Measurements from ENCODE around the gene PIK3R6. TPM values are rescaled to one million over a fixed set of nuclear protein-coding genes. Genes with fewer than 3 reads are reported as not detected.

Gene PIK3R6
- total RNA-seq, 4 donors from 2014 or later, result 0.88 to 14.9 (median 2.8) TPM

GRCh38 chr17:8776248-8776647, 91.2 kb downstream of the PIK3R6 start:
- H3K27me3 ChIP-seq, result no peaks in the 10 kb centered on the region
- no peaks in the 10 kb centered on the region for H3K36me3 ChIP-seq
- TF ChIP-seq CTCF (IDR thresholded peaks at IDR 0.05), result no peak
- TF ChIP-seq POLR2A (IDR thresholded peaks at IDR 0.05), result no peak
- DNase-seq, result no peak
- no peak overlapping the region for H3K27ac ChIP-seq
- H3K9me3 ChIP-seq, result no peaks in the 10 kb centered on the region
- H3K4me3 ChIP-seq, result no peak overlapping the region
- no peaks in the 10 kb centered on the region for H3K4me1 ChIP-seq

GRCh38 chr17:8766731-8767130, 100.7 kb downstream of the PIK3R6 start:
- TF ChIP-seq POLR2A (IDR thresholded peaks at IDR 0.05) (no peak), CTCF (IDR thresholded peaks at IDR 0.05) (no peak)
- H3K4me1 ChIP-seq, result no peaks in the 10 kb centered on the region
- no peaks in the 10 kb centered on the region for H3K36me3 ChIP-seq
- no peaks in the 10 kb centered on the region for H3K9me3 ChIP-seq
- no peak overlapping the region for H3K4me3 ChIP-seq
- no peak for DNase-seq
- no peak overlapping the region for H3K27ac ChIP-seq
- no peaks in the 10 kb centered on the region for H3K27me3 ChIP-seq

- Histone ChIP-seq H3K27me3 (no peaks in the 10 kb centered on the region), H3K9me3 (no peaks in the 10 kb centered on the region), H3K4me3 (no peak overlapping the region), H3K36me3 (no peaks in the 10 kb centered on the region), H3K27ac (no peak overlapping the region), H3K4me1 (no peaks in the 10 kb centered on the region)
- DNase-seq, result no peak
- TF ChIP-seq CTCF (IDR thresholded peaks at IDR 0.05) (no peak), POLR2A (IDR thresholded peaks at IDR 0.05) (no peak)
These were observed 105.5 kb downstream of the PIK3R6 start for GRCh38 chr17:8762012-8762411.

- Histone ChIP-seq H3K4me3 (no peak within 1 kb of the TSS), H3K4me1 (no peaks in the 10 kb centered on the region), H3K27ac (no peak within 1 kb of the TSS), H3K27me3 (no peaks in the 10 kb centered on the region), H3K9me3 (no peaks in the 10 kb centered on the region), H3K36me3 (no peaks in the 10 kb centered on the region)
- DNase-seq, result no peak
- TF ChIP-seq POLR2A (IDR thresholded peaks at IDR 0.05) (no peak), CTCF (IDR thresholded peaks at IDR 0.05) (no peak)
These were observed 109.3 kb downstream of the PIK3R6 start, which contains the start of gene SPDYE4 for GRCh38 chr17:8758137-8758596. Gene SPDYE4 (minus strand): TSS chr17:8758546. CDS start chr17:8758382, 164 bp downstream.

GRCh38 chr17:8757189-8757588, 110.3 kb downstream of the PIK3R6 start:
- no peak overlapping the region for H3K4me3 ChIP-seq
- no peaks in the 10 kb centered on the region for H3K9me3 ChIP-seq
- H3K27me3 ChIP-seq, result no peaks in the 10 kb centered on the region
- no peak for DNase-seq
- H3K4me1 ChIP-seq, result no peaks in the 10 kb centered on the region
- no peak for TF ChIP-seq POLR2A (IDR thresholded peaks at IDR 0.05)
- no peak for TF ChIP-seq CTCF (IDR thresholded peaks at IDR 0.05)
- no peak overlapping the region for H3K27ac ChIP-seq
- no peaks in the 10 kb centered on the region for H3K36me3 ChIP-seq
